ENCODE data around the gene TSHR.

TSHR gene

GRCh38 chr14:81141426-81141825 is 186.0 kb downstream of the TSHR start:
- peak; percentile 65 to 69 for DNase-seq

DNA sequence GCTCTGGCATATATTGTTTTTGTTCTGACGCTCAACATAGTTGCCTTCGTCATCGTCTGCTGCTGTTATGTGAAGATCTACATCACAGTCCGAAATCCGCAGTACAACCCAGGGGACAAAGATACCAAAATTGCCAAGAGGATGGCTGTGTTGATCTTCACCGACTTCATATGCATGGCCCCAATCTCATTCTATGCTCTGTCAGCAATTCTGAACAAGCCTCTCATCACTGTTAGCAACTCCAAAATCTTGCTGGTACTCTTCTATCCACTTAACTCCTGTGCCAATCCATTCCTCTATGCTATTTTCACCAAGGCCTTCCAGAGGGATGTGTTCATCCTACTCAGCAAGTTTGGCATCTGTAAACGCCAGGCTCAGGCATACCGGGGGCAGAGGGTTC is 188.4 kb downstream of the TSHR start:
- no peak for DNase-seq

DNA sequence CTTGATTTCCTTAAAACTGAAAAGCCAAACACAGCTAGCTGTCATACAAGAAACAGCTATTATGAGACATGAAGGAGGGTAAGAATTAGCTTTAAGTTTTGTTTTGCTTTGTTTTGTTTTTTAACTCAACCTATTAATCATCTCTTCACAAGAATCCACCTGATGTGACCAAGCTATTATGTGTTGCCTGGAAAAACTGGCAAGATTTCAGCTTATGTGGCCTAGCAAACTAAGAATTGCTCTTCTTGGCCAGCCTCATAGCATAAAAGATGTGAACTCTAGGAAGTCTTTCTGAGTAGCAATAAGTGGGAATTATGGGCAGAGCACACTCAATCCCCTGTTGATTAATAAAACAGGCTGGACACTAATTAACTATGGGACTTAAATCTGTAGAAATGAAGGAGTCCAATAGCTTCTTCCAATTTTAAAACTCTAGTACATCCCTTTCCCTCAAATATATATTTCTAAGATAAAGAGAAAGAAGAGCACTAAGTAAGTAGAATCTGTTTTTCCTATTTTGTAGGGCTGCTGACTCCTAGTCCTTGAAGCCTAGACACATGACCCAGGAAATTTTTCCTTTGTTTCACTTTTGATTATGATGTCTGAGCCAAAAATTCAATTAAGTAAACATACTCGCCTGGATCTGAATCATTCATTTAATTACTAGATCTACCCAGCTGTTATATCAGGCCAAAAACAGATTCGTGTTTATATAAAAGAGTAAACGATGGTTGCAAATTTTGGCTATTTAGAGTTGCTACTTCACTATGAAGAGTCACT is 189.6 kb downstream of the TSHR start:
- no peak for DNase-seq

DNA sequence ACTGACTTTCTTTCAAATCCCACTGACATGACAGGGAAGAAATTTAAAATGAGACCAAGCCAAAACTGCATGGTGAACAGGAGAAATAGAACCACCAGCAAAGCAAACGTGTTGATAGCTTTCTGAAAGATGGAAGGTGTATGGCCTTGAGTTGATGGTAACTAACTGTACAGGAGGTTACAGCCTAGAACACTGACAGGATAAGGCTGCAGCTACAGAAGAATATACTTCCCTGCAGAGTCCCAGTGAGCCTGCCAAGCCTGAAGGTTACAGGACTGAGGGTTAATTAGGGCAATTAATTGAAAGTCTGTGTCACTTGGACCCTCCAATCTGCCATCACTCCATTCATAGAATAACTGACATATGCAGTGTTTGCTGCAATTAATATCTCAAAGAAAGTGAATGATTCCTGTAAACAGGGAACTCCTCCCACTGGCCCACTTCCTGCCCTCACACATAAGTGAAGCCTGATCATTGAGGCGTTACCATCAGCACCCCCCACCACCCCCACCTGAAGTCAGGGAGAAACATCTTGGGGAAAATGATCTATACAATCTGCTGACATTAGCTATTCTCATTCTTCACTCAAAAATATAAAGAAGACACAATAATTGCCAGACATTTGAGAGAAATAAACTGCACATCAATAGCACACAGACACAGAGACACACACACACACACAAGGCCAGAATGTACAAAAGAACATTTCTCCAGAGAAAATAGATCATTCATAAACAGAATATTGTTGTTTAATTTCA is 191.9 kb downstream of the TSHR start:
- no peak for DNase-seq

DNA sequence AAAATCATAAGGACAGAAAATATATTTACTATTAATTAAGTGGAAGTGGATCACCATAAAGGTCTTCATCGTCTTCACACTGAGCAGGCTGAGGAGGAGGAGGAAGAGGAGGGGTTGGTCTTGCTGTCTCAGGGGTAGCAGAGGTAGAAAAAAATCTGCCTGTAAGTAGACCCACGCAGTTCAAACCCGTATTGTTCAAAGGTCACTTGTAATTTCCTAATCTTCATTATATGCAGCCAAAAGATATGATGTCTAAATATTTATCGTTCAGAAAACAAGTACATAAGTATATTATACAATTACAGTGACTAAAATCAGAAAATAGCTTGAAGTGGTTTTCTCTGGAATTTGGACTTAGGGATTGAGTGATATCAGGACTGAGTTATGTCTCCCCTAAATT is 193.2 kb downstream of the TSHR start:
- DNase-seq = no peak

- DNase-seq = no peak
Measured at GRCh38 chr14:81153187-81153586, 197.8 kb downstream of the TSHR start.

GRCh38 chr14:81157431-81157830 is 202.0 kb downstream of the TSHR start:
- DNase-seq = peak; percentile 69 to 78

GRCh38 chr14:81161088-81161487 is 205.7 kb downstream of the TSHR start:
- no peak for DNase-seq

GRCh38 chr14:81161749-81162148 is 206.3 kb downstream of the TSHR start:
- DNase-seq = no peak

DNA sequence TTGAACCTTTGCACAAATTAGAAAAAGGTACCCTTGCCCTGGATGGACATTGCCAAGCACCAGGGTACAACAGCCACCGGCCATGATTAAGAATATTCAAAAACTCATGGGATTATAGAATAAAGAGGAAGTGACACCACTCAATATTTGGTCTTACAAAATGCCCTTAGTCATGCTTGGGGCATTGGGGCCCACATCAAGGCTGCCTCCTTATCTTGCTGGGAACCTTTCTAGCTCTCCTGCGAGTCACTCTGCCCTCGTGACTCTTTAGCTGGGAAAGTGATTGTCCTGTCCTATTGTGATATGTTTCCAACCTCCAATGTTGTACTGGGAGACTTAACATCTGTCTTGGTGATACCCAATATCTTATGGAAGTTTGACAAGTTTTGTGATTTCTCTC is 207.5 kb downstream of the TSHR start:
- DNase-seq = peak; percentile 76 to 78

- peak; percentile 73 to 81 for DNase-seq
Measured at GRCh38 chr14:81164167-81164774, 208.8 kb downstream of the TSHR start.

DNA sequence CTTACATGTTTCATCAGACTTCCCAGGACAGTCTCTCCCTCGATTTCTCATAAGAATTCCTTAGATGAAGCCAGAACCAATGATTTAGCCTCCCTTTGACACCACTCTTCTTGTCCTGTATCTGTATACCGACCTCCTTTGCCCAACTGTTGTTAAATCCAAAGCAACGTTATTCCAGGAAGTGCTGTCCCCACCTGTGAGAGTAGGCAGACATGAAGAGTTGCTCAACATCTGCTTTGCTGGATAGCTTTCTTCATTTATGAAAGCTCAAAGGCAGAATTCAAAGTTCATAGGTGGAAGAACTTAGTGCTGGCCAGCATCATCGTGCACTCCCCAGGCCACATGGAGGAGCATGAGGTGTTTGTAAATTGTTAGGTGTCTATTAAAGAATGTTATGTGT is 209.8 kb downstream of the TSHR start:
- DNase-seq = no peak

- no peak for DNase-seq
Measured at GRCh38 chr14:81166121-81166520, 210.7 kb downstream of the TSHR start.

GRCh38 chr14:81169267-81169666 is 213.8 kb downstream of the TSHR start:
- no peak for DNase-seq

DNA sequence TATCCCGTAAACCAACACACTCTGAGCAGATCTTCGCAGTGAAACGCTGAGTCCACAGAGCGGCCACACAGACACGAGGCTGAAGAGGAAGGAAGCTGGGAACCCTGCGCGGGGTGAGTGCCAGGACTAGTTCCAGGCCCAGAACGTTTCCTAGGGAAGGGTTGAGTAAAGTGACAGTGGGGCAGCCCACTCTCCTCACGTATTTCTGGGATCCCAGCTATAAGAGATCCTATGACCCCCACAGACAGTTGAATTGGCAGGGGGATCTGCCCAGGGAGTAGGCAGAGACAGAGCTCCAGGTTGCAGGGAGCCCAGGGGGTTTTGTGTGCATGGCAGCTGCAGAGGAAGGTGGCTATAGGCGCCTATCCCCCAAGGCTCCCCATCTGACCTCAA is 214.3 kb downstream of the TSHR start:
- peak; percentile 70 to 82 for DNase-seq

GRCh38 chr14:81170104-81170828 is 214.8 kb downstream of the TSHR start:
- peak; percentile 87 to 93 for DNase-seq

DNA sequence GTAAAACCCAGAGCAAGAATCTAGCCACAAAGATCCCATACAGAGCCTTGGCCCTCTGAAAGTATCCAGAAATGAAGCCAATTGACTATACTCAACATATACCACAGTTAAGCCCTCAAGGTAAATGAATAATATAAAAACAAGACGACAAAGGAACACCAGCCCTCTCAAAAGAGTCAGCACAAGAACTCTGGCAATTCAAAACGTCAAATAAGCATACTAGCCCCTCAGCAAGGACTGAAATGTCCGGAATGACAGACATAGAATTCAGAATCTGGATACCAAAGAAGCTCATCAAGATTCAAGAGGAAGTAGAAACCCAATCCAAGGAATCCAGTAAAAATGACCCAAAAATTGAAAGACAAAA is 215.4 kb downstream of the TSHR start:
- DNase-seq = no peak

- peak; percentile 36 to 56 for DNase-seq
Measured at GRCh38 chr14:81172353-81172752, 216.9 kb downstream of the TSHR start.

GRCh38 chr14:81172881-81173280 is 217.5 kb downstream of the TSHR start:
- no peak for DNase-seq

DNA sequence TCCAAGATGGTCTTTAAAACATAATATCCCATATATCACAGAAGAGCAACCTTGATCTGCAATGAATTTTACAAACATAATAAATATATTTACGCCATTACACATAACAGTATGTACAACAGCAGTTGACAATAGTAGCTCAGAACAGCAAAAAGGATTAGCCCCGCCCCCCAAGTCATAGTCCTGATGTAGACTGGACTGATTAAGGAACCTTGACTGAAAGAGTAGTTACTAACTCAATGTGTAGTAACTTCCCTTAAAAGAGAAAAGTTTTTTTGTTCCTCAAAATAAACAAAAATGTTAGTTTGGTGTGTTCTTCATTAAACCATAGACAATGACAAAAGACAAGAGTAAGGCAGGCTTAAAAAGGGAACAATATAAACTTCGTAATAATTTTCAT is 220.8 kb downstream of the TSHR start:
- peak; percentile 89 to 94 for DNase-seq

- no peak for DNase-seq
Measured at GRCh38 chr14:81177225-81177624, 221.8 kb downstream of the TSHR start.

DNA sequence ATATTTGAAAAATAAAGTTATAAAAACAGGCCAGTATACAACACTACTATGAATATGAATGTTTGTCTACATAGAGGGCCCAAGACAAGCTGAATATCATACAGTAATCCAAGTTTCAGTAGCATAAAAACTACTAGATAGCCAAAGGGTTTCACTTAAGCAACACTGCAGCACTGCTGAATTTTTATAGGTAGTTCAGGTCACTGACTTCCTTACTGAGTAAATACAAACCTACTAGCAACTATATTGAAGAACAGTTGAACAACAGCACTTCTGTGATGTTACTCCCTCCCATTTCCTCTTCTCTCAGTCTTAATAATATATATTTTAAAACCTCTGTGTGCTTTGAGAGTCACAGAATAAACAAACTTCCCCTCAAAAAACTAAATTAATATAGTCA is 222.6 kb downstream of the TSHR start:
- DNase-seq = no peak

- peak in 1 of 2 donors; percentile 36 for DNase-seq
Measured at GRCh38 chr14:81179631-81180030, 224.2 kb downstream of the TSHR start.

Measured in inflammatory macrophage (primary cell).